ENCODE measurements around the gene PLIN4. TPM values are rescaled to one million over a fixed set of nuclear protein-coding genes. Genes with fewer than 3 reads are reported as not detected.
A peak's percentile ranks its signal among the peaks of the same experiment; 100 is the strongest.

Gene PLIN4
- total and polyA plus RNA-seq, 9 of the 15 experiments (the other 6 are each of a cell fraction or from before 2014, with no cell fraction given), result 0.04 to 0.16 (median 0.07) TPM; not detected in 3

DNA sequence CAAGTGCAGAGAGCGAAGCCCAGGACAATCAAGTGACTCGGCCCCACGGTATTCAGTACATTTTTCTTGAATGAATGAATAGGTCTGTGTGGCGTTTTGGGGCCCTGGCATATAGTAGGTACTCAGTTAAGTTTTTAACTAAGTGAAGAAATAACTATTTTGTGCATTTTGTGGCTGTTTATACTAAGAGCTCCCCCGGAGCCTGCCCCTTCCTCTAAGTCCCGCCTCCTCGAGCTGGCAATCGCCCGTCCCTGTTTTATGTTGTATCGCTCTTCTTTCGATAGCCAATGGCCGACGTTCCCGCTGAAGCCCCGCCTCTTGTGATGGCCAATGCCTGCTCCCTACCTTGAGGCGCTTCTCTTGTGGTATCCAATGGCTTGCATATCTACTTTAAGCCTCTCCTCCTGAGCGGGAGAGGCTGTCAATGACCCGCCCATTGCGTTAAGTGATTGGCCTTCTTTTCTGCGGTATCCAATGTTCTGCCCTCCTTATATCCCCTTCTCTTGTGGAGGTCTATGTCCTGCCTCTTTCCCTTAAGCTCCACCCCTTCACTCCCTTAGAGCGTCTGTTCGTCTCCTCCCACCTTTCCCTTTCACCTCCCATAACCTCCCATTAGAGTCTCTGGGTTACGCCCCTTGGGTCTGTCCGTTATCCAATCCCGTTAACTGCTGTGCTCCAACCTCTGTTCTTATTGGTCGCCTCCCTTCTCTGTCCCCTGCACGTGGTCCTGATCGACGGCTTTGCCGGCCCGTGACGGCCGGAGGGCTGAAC is 46.7 kb downstream of the PLIN4 start (continued):
- TF ChIP-seq, protein P1, sequence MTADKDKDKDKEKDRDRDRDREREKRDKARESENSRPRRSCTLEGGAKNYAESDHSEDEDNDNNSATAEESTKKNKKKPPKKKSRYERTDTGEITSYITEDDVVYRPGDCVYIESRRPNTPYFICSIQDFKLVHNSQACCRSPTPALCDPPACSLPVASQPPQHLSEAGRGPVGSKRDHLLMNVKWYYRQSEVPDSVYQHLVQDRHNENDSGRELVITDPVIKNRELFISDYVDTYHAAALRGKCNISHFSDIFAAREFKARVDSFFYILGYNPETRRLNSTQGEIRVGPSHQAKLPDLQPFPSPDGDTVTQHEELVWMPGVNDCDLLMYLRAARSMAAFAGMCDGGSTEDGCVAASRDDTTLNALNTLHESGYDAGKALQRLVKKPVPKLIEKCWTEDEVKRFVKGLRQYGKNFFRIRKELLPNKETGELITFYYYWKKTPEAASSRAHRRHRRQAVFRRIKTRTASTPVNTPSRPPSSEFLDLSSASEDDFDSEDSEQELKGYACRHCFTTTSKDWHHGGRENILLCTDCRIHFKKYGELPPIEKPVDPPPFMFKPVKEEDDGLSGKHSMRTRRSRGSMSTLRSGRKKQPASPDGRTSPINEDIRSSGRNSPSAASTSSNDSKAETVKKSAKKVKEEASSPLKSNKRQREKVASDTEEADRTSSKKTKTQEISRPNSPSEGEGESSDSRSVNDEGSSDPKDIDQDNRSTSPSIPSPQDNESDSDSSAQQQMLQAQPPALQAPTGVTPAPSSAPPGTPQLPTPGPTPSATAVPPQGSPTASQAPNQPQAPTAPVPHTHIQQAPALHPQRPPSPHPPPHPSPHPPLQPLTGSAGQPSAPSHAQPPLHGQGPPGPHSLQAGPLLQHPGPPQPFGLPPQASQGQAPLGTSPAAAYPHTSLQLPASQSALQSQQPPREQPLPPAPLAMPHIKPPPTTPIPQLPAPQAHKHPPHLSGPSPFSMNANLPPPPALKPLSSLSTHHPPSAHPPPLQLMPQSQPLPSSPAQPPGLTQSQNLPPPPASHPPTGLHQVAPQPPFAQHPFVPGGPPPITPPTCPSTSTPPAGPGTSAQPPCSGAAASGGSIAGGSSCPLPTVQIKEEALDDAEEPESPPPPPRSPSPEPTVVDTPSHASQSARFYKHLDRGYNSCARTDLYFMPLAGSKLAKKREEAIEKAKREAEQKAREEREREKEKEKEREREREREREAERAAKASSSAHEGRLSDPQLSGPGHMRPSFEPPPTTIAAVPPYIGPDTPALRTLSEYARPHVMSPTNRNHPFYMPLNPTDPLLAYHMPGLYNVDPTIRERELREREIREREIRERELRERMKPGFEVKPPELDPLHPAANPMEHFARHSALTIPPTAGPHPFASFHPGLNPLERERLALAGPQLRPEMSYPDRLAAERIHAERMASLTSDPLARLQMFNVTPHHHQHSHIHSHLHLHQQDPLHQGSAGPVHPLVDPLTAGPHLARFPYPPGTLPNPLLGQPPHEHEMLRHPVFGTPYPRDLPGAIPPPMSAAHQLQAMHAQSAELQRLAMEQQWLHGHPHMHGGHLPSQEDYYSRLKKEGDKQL (CRISPR knock-in tag; IDR thresholded peaks at IDR 0.05; ENCODE audit: borderline replicate concordance), result no peak
- TF ChIP-seq FOXJ3 (CRISPR knock-in tag; IDR thresholded peaks at IDR 0.05), result no peak
- no peak for TF ChIP-seq KDM2B (CRISPR knock-in tag; IDR thresholded peaks at IDR 0.05)
- no peak for TF ChIP-seq HNRNPUL1 (IDR thresholded peaks at IDR 0.05; ENCODE audit: low read length)
- TF ChIP-seq HCFC1 (IDR thresholded peaks at IDR 0.05; ENCODE audit: low read depth, low read length), result peak; percentile 37
- TF ChIP-seq ZNF740 (CRISPR knock-in tag; IDR thresholded peaks at IDR 0.05), result no peak
- TF ChIP-seq ZNF740 (tag; IDR thresholded peaks at IDR 0.05), result no peak
- TF ChIP-seq ZFPM2 (CRISPR knock-in tag; IDR thresholded peaks at IDR 0.05), result no peak
- no peak for TF ChIP-seq KLF6 (CRISPR knock-in tag; IDR thresholded peaks at IDR 0.05; ENCODE audit: borderline replicate concordance)
- TF ChIP-seq ZNF282 (CRISPR knock-in tag; IDR thresholded peaks at IDR 0.05), result no peak
- TF ChIP-seq ZNF583 (CRISPR knock-in tag; IDR thresholded peaks at IDR 0.05), result no peak
- peak in 1 of 2 experiments; percentile 46; a peak in 1 of 4 replicates for TF ChIP-seq TBL1XR1 (IDR thresholded peaks at IDR 0.05; ENCODE audit: low read length in 2 of 2)
- no peak for TF ChIP-seq FOXO4 (CRISPR knock-in tag; IDR thresholded peaks at IDR 0.05)
- TF ChIP-seq KLF10 (CRISPR knock-in tag; IDR thresholded peaks at IDR 0.05), result no peak
- 0 out of 2 replicates have a peak, but pooled peaks have one; percentile 31 for TF ChIP-seq SMAD4 (CRISPR knock-in tag; conservative IDR thresholded peaks at IDR 0.05)
- no peak for TF ChIP-seq GATAD2B (IDR thresholded peaks at IDR 0.05; ENCODE audit: borderline replicate concordance)
- TF ChIP-seq JUNB (CRISPR knock-in tag; conservative IDR thresholded peaks at IDR 0.05), result no peak
- no peak for TF ChIP-seq NR2C2 (CRISPR knock-in tag; IDR thresholded peaks at IDR 0.05)
- TF ChIP-seq NR2C2 (tag; IDR thresholded peaks at IDR 0.05), result peak; percentile 96
- no peak for TF ChIP-seq GTF2F1 (IDR thresholded peaks at IDR 0.05; ENCODE audit: low read depth, low read length)
- TF ChIP-seq RCOR1 (IDR thresholded peaks at IDR 0.05; ENCODE audit: borderline replicate concordance in 1 of 2, low read depth in 2 of 2, low read length in 2 of 2), result 0 out of 4 replicates have a peak, but pooled peaks of 1 of the 2 experiments have one; percentile 9
- no peak for TF ChIP-seq ZSCAN29 (IDR thresholded peaks at IDR 0.05)

Measured in K562 (cell line).